ENCODE measurements around the gene RPS14.
A peak's percentile ranks its signal among the peaks of the same experiment; 100 is the strongest.

RPS14 gene

GRCh38 chr5:150397146-150397781 is 52.3 kb downstream of the RPS14 start:
- H3K4me3 ChIP-seq (ENCODE audit: low read depth, low read length): no peak overlapping the region
- no peak for TF ChIP-seq CTCF (IDR thresholded peaks at IDR 0.05; ENCODE audit: low read depth, low read length)
- in situ Hi-C loops (cut with HindIII; ENCODE audit: low sequenced_read_pairs): no loop called here
- peak; percentile 12 for DNase-seq (ENCODE audit: low read depth, low spot score)

GRCh38 chr5:150396267-150396666 is 53.3 kb downstream of the RPS14 start:
- no peak for DNase-seq (ENCODE audit: low read depth, low spot score)
- H3K4me3 ChIP-seq (ENCODE audit: low read depth, low read length): no peak overlapping the region
- in situ Hi-C loops (cut with HindIII; ENCODE audit: low sequenced_read_pairs): no loop called here
- TF ChIP-seq CTCF (IDR thresholded peaks at IDR 0.05; ENCODE audit: low read depth, low read length): no peak

DNA sequence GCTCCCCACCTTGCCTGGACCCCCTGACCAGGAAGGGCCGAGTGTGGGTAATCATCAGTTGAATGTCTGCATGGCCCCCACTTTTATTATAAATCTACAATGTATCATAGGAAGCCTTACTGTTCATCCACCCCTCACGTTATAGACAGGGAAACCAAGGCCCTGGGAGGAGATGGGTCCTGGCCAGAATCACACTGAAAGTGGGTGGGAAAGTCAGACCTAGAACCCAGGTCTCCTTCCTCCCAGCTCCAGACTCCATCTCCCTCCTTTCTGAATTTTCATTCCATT is 53.9 kb downstream of the RPS14 start:
- no peak for DNase-seq (ENCODE audit: low read depth, low spot score)
- in situ Hi-C loops (cut with HindIII; ENCODE audit: low sequenced_read_pairs): no loop called here
- no peak for TF ChIP-seq CTCF (IDR thresholded peaks at IDR 0.05; ENCODE audit: low read depth, low read length)
- H3K4me3 ChIP-seq (ENCODE audit: low read depth, low read length): no peak overlapping the region

GRCh38 chr5:150394912-150395687 is 54.4 kb downstream of the RPS14 start:
- in situ Hi-C loops (cut with HindIII; ENCODE audit: low sequenced_read_pairs): no loop called here
- TF ChIP-seq CTCF (IDR thresholded peaks at IDR 0.05; ENCODE audit: low read depth, low read length): no peak
- DNase-seq (ENCODE audit: low read depth, low spot score): no peak
- H3K4me3 ChIP-seq (ENCODE audit: low read depth, low read length): no peak overlapping the region

DNA sequence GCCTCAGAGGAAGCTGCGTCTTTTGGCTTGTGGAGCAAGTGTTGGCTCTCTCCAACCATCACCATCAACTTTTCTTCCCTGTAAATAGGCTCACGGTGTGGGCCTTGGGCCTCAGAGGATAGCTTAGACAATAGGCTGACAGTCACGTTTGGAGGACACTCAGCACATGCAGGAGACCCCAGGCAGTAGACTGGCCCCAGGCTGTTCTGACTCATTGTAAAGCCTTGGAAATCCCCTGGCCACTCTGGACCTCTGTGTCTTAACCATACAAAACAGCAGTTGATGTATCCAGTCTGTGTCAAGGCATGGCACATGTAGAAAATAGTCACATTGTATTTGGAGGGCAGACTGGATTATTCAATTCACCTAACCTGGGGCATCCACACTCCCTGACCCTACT is 55.4 kb downstream of the RPS14 start:
- H3K4me3 ChIP-seq (ENCODE audit: low read depth, low read length): no peak overlapping the region
- no peak for TF ChIP-seq CTCF (IDR thresholded peaks at IDR 0.05; ENCODE audit: low read depth, low read length)
- DNase-seq (ENCODE audit: low read depth, low spot score): peak; percentile 37
- in situ Hi-C loops (cut with HindIII; ENCODE audit: low sequenced_read_pairs): no loop called here

DNA sequence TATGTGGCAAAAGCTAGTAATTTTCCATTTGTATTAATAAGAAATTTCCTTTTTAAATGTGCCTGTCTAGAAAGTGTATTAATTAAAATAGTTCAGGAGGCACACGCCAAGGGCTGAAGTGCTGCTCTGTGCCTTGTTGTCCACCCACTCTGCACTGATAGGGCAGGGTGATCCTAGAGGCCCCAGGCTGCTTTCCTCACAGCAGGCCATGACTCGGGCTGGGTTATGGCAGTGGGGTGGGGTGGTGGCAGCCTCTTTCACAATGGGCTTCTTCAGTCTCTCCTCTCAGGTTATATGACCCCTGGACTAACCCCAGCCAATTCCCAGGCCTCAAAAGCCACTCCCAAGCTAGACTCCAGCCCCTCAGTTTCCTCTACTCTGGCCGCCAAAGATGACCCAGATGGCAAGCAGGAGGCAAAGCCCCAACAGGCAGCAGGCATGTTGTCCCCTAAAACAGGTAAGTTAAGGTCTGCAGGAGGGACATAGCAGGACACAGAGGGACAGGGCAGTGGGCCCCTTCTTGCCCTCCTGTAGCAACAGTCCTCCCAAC is 56.4 kb downstream of the RPS14 start:
- in situ Hi-C loops (cut with HindIII; ENCODE audit: low sequenced_read_pairs): no loop called here
- DNase-seq (ENCODE audit: low read depth, low spot score): no peak
- H3K4me3 ChIP-seq (ENCODE audit: low read depth, low read length): no peak overlapping the region
- no peak for TF ChIP-seq CTCF (IDR thresholded peaks at IDR 0.05; ENCODE audit: low read depth, low read length)
